Thymus (tissue), 14 donors: Measurements from ENCODE around the gene ZNF141. TPM values are rescaled to one million over a fixed set of nuclear protein-coding genes. Genes with fewer than 3 reads are reported as not detected.
"Not testable (repeated sequence)": the region's sequence is repeated elsewhere in the genome, so short reads cannot be mapped to it uniquely, and the experiment has no call there.

Experiments used
- DNase-seq, 9 donors: peaks; one replicate each; pipeline ENCODE4 v3.0.0-alpha.2; 2013; ENCODE audit warnings: low spot score in 9 of 9, low read depth in 6 of 9, missing footprints in 1 of 9
- H3K27ac ChIP-seq, 2 donors: one replicate each; pipeline ENCODE4 v1.5.1; 2013; ENCODE audit warnings: control low read depth in 1 of 2, low read depth in 1 of 2, low read length in 1 of 2, mild to moderate bottlenecking in 1 of 2, moderate library complexity in 1 of 2
- H3K27me3 ChIP-seq, 2 donors: one replicate each; pipeline ENCODE4 v1.5.1; 2013; ENCODE audit warnings: low read length in 1 of 2; ENCODE audit not compliant: control insufficient read depth in 2 of 2, insufficient read depth in 1 of 2
- H3K36me3 ChIP-seq, 2 donors: one replicate each; pipeline ENCODE4 v1.5.1; 2013; ENCODE audit warnings: low read length in 1 of 2, mild to moderate bottlenecking in 1 of 2, moderate library complexity in 1 of 2; ENCODE audit not compliant: control insufficient read depth in 2 of 2, insufficient read depth in 2 of 2
- H3K4me1 ChIP-seq, 2 donors: one replicate each; pipeline ENCODE4 v1.5.1; 2013; ENCODE audit warnings: low read length in 2 of 2; ENCODE audit not compliant: control insufficient read depth in 2 of 2, insufficient read depth in 2 of 2
- H3K4me3 ChIP-seq, 2 donors: one replicate each; pipeline ENCODE4 v1.5.1; 2013; ENCODE audit warnings: low read length in 2 of 2, control low read depth in 1 of 2, mild to moderate bottlenecking in 1 of 2
- H3K9me3 ChIP-seq, 2 donors: one replicate each; pipeline ENCODE4 v1.5.1; 2013; ENCODE audit warnings: low read length in 1 of 2, mild to moderate bottlenecking in 1 of 2; ENCODE audit not compliant: control insufficient read depth in 2 of 2, insufficient read depth in 1 of 2
- WGBS: extraction: QIAGEN DNeasy Blood & Tissue Kit; methylation state at CpG from one replicate; pipeline ENCODE4 v1.1.7; 2013; 5-methylcytosine and 5-hydroxymethylcytosine counted together
- long read RNA-seq, 10 donors: transcript quantifications; one replicate each; lab custom pipeline, GENCODE V29; 2026
- polyA plus RNA-seq: library from polyadenylated mRNA; stranded (reverse); fragments of 200-250 nt; gene quantifications from one replicate; pipeline ENCODE4 v1.2.3, GENCODE V29; 2013
- total RNA-seq: library from RNA; stranded (reverse); fragments of 120-200 nt; gene quantifications from one replicate; pipeline ENCODE4 v1.2.4, GENCODE V29; 2013
- donor health status: healthy.

Gene ZNF141
- 33.0 TPM for total RNA-seq
- 10.1 TPM for polyA plus RNA-seq
- long read RNA-seq, donor 1, partial matches to known transcripts, result 0 of 1 reads
- long read RNA-seq, donor 1, other reads (novel, unspliced or antisense), result 0 of 1 reads
- long read RNA-seq, donor 2, result 0 reads
- long read RNA-seq, donor 3, transcript ZNF141-201 (4 exons, 2,970 nt), result major isoform, 6 of 29 reads
- long read RNA-seq, donor 3, partial matches to known transcripts, result 5 of 29 reads
- long read RNA-seq, donor 3, other reads (novel, unspliced or antisense), result 16 of 29 reads
- long read RNA-seq, donor 4, transcript ZNF141-201 (4 exons, 2,970 nt), result major isoform, 6 of 6 reads
- long read RNA-seq, donor 4, partial matches to known transcripts, result 0 of 6 reads
- long read RNA-seq, donor 4, other reads (novel, unspliced or antisense), result 0 of 6 reads
- long read RNA-seq, donor 5, transcript ZNF141-201 (4 exons, 2,970 nt), result major isoform, 13 of 15 reads
- long read RNA-seq, donor 5, partial matches to known transcripts, result 0 of 15 reads
- long read RNA-seq, donor 5, other reads (novel, unspliced or antisense), result 0 of 15 reads
- long read RNA-seq, donor 6, partial matches to known transcripts, result 0 of 5 reads
- long read RNA-seq, donor 6, other reads (novel, unspliced or antisense), result 0 of 5 reads
- long read RNA-seq, donor 7, transcript ZNF141-201 (4 exons, 2,970 nt), result major isoform, 5 of 7 reads
- long read RNA-seq, donor 7, partial matches to known transcripts, result 0 of 7 reads
- long read RNA-seq, donor 7, other reads (novel, unspliced or antisense), result 0 of 7 reads
- long read RNA-seq, donor 8, partial matches to known transcripts, result 0 of 1 reads
- long read RNA-seq, donor 8, other reads (novel, unspliced or antisense), result 0 of 1 reads
- long read RNA-seq, donor 9, transcript ZNF141-201 (4 exons, 2,970 nt), result major isoform, 5 of 13 reads
- long read RNA-seq, donor 9, partial matches to known transcripts, result 0 of 13 reads
- long read RNA-seq, donor 9, other reads (novel, unspliced or antisense), result 8 of 13 reads
- long read RNA-seq, donor 10, transcript ZNF141-201 (4 exons, 2,970 nt), result major isoform, 7 of 10 reads
- long read RNA-seq, donor 10, partial matches to known transcripts, result 0 of 10 reads
- long read RNA-seq, donor 10, other reads (novel, unspliced or antisense), result 0 of 10 reads

GRCh38 chr4:337143-337931 is at the start of gene ZNF141:
ZNF141 (plus strand) TSS chr4:337814; CDS start chr4:337984, 170 bp downstream.
- WGBS, result under 1% methylated on average over 59 of the region's 59 CpGs
- Histone ChIP-seq H3K4me1 (peaks cover 10% of the 10 kb centered on the region in 2 donors), H3K36me3 (peaks cover 2 to 3% of the 10 kb centered on the region in 2 donors), H3K9me3 (peaks cover 7 to 26% of the 10 kb centered on the region in 2 donors), H3K27ac (peak within 1 kb of the TSS; percentile 87 to 91), H3K4me3 (peak within 1 kb of the TSS; percentile 82), H3K27me3 (peaks cover 3 to 15% of the 10 kb centered on the region in 2 donors)
- DNase-seq, result peak; percentile 79 to 98 (median 93)

- Histone ChIP-seq H3K4me3 (no peak overlapping the region), H3K36me3 (no peaks in the 10 kb centered on the region), H3K27me3 (no peaks in the 10 kb centered on the region), H3K27ac (no peak overlapping the region), H3K4me1 (no peaks in the 10 kb centered on the region), H3K9me3 (peaks cover 0 to 31% of the 10 kb centered on the region in 2 donors)
- DNase-seq, result no peak
- WGBS, result 94% methylated on average over 2 of the region's 2 CpGs
Observed at GRCh38 chr4:288891-289290, 48.7 kb upstream of the ZNF141 start.

GRCh38 chr4:294732-295131 is 42.9 kb upstream of the ZNF141 start:
- Histone ChIP-seq H3K4me3 (no peak overlapping the region), H3K27ac (no peak overlapping the region), H3K9me3 (peaks cover 0 to 14% of the 10 kb centered on the region in 2 donors), H3K27me3 (no peaks in the 10 kb centered on the region), H3K4me1 (no peaks in the 10 kb centered on the region), H3K36me3 (no peaks in the 10 kb centered on the region)
- DNase-seq, result no peak
- WGBS, result 98% methylated on average over 3 of the region's 3 CpGs

GRCh38 chr4:302381-302780 is 35.2 kb upstream of the ZNF141 start:
- H3K4me3 ChIP-seq, result no peak overlapping the region
- H3K9me3 ChIP-seq, result peaks cover 6 to 34% of the 10 kb centered on the region in 2 donors
- H3K4me1 ChIP-seq, result no peaks in the 10 kb centered on the region
- no peaks in the 10 kb centered on the region for H3K36me3 ChIP-seq
- H3K27me3 ChIP-seq, result peaks cover 0 to 12% of the 10 kb centered on the region in 2 donors
- no peak overlapping the region for H3K27ac ChIP-seq
- no peak for DNase-seq
- 97% methylated on average over 4 of the region's 4 CpGs for WGBS

GRCh38 chr4:304516-304915 is 33.1 kb upstream of the ZNF141 start:
- H3K4me3 ChIP-seq, H3K4me1 ChIP-seq, DNase-seq, H3K27ac ChIP-seq, H3K36me3 ChIP-seq: not testable (repeated sequence)
- WGBS, result 36% methylated on average over 20 of the region's 20 CpGs
- Histone ChIP-seq H3K27me3 (peaks cover 0 to 12% of the 10 kb centered on the region in 2 donors), H3K9me3 (peaks cover 6 to 32% of the 10 kb centered on the region in 2 donors)

GRCh38 chr4:304969-305680 is 32.5 kb upstream of the ZNF141 start, which contains the start of gene ZNF732:
ZNF732 (minus strand) TSS chr4:305474; CDS start chr4:305310, 164 bp downstream.
- Histone ChIP-seq H3K27ac (no peak within 1 kb of the TSS), H3K27me3 (peaks cover 0 to 12% of the 10 kb centered on the region in 2 donors), H3K4me1 (no peaks in the 10 kb centered on the region), H3K36me3 (no peaks in the 10 kb centered on the region), H3K9me3 (peaks cover 6 to 26% of the 10 kb centered on the region in 2 donors), H3K4me3 (no peak within 1 kb of the TSS)
- DNase-seq, result peak in 1 of 9 donors; percentile 12
- WGBS, result 29% methylated on average over 53 of the region's 53 CpGs

- Histone ChIP-seq H3K4me1 (no peaks in the 10 kb centered on the region), H3K9me3 (peaks cover 6 to 25% of the 10 kb centered on the region in 2 donors), H3K36me3 (no peaks in the 10 kb centered on the region), H3K27ac (no peak overlapping the region), H3K27me3 (peaks cover 0 to 12% of the 10 kb centered on the region in 2 donors), H3K4me3 (no peak overlapping the region)
- WGBS, result 27% methylated on average over 3 of the region's 3 CpGs
- DNase-seq, result no peak
Observed at GRCh38 chr4:306551-306961, 31.1 kb upstream of the ZNF141 start.

GRCh38 chr4:309807-310206 is 27.8 kb upstream of the ZNF141 start:
- no peak for DNase-seq
- H3K27ac ChIP-seq, result no peak overlapping the region
- WGBS, result 15% methylated on average over 1 of the region's 1 CpG
- no peaks in the 10 kb centered on the region for H3K4me1 ChIP-seq
- no peaks in the 10 kb centered on the region for H3K36me3 ChIP-seq
- H3K27me3 ChIP-seq, result peaks cover 0 to 7% of the 10 kb centered on the region in 2 donors
- H3K4me3 ChIP-seq, result no peak overlapping the region
- peaks cover 6 to 31% of the 10 kb centered on the region in 2 donors for H3K9me3 ChIP-seq
